Caco-2 (cell line): ENCODE measurements around the gene SUPT3H. TPM values are rescaled to one million over a fixed set of nuclear protein-coding genes. Genes with fewer than 3 reads are reported as not detected.

Experiments
- BruUV-seq: library from RNA; stranded (reverse); fragments of 400-500 nt; replicated peaks from 2 replicates; lab custom pipeline; 2021; lab: Mats Ljungman, UMichigan
- CTCF ChIA-PET: fragments of 300-600 bp; sonication (Branson Sonifier 250); formaldehyde crosslinking; loops from one replicate; lab custom pipeline; 2022; ENCODE audit warnings: antibody characterized with exemption; lab: Charles Lee
- POLR2A ChIA-PET: fragments of 300-600 bp; sonication (Branson Sonifier 250); formaldehyde crosslinking; loops from one replicate; lab custom pipeline; 2022; ENCODE audit warnings: antibody characterized with exemption; lab: Charles Lee
- DNase-seq, 2 experiments: peaks; one replicate each; pipeline versions ENCODE4 v3.0.0 to v3.0.0-alpha.2; 2020 to 2022
- H3K27me3 ChIP-seq: replicated peaks from 2 replicates; pipeline ENCODE4 v1.6.0; 2011; ENCODE audit warnings: low read length; ENCODE audit not compliant: control insufficient read depth, insufficient read depth
- H3K36me3 ChIP-seq: 2 replicates; pipeline ENCODE4 v1.5.1; 2011; ENCODE audit warnings: low read length; ENCODE audit not compliant: control insufficient read depth, insufficient read depth
- H3K4me1 ChIP-seq: fragments of 250-450 bp; sonication (Bioruptor Pico); 2 replicates; pipeline ENCODE4 v1.5.1; 2020; ENCODE audit warnings: mild to moderate bottlenecking
- H3K4me3 ChIP-seq: 2 replicates; pipeline ENCODE4 v1.5.1; 2011; ENCODE audit warnings: low read depth, mild to moderate bottlenecking, control low read depth, low read length
- H3K9me3 ChIP-seq: fragments of 250-450 bp; sonication (Bioruptor Pico); 2 replicates; pipeline ENCODE4 v1.5.1; 2020; ENCODE audit warnings: mild to moderate bottlenecking, moderate library complexity
- H3K27ac Mint-ChIP-seq: one replicate; pipeline ENCODE4 v1.8.0; 2022; ENCODE audit warnings: mixed read lengths; ENCODE audit not compliant: unreplicated experiment
- H3K27me3 Mint-ChIP-seq: one replicate; pipeline ENCODE4 v1.8.0; 2022; ENCODE audit warnings: mixed read lengths; ENCODE audit not compliant: insufficient read depth, unreplicated experiment
- H3K36me3 Mint-ChIP-seq: one replicate; pipeline ENCODE4 v1.8.0; 2022; ENCODE audit warnings: mild to moderate bottlenecking, mixed read lengths; ENCODE audit not compliant: insufficient read depth, unreplicated experiment
- H3K4me1 Mint-ChIP-seq: one replicate; pipeline ENCODE4 v1.8.0; 2022; ENCODE audit warnings: low read depth, mixed read lengths; ENCODE audit not compliant: unreplicated experiment
- H3K4me3 Mint-ChIP-seq: one replicate; pipeline ENCODE4 v1.8.0; 2022; ENCODE audit warnings: mild to moderate bottlenecking, moderate library complexity, mixed read lengths; ENCODE audit not compliant: unreplicated experiment
- H3K9me3 Mint-ChIP-seq: one replicate; pipeline ENCODE4 v1.8.0; 2022; ENCODE audit warnings: mixed read lengths; ENCODE audit not compliant: unreplicated experiment
- CTCF ChIP-seq, 2 experiments: fragments of 200-600 bp in 1 of 2; IDR thresholded peaks; 1 replicate in 1 of 2; 2 replicates in 1 of 2; pipeline versions ENCODE4 v1.5.1 to v1.8.0; 2011 to 2022; ENCODE audit warnings: antibody characterized with exemption in 1 of 2, control low read depth in 1 of 2, inconsistent platforms in 1 of 2, low read depth in 1 of 2, low read length in 1 of 2, mild to moderate bottlenecking in 1 of 2, moderate library complexity in 1 of 2; ENCODE audit not compliant: insufficient read depth in 1 of 2, severe bottlenecking in 1 of 2, unreplicated experiment in 1 of 2
- intact Hi-C: fragments of 100-400 bp; cut with micrococcal nuclease; formaldehyde crosslinking; loops from one replicate; pipeline ENCODE4 v1.10.0; 2022; ENCODE audit not compliant: unreplicated experiment
- total RNA-seq: library from RNA; stranded (reverse); gene quantifications from 2 replicates; pipeline ENCODE4 v1.2.3, GENCODE V29; 2022

Gene SUPT3H
- total RNA-seq, 1 experiment from 2014 or later, result 13.2 TPM

GRCh38 chr6:45199554-45199953, 178.2 kb downstream of the SUPT3H start:
- CTCF ChIA-PET, result no interaction called here
- no peak for TF ChIP-seq CTCF (IDR thresholded peaks at IDR 0.05; ENCODE audit: insufficient read depth in 1 of 2, low read depth in 1 of 2, low read length in 1 of 2, severe bottlenecking in 1 of 2, unreplicated experiment in 1 of 2)
- no peak overlapping the region for H3K4me3 Mint-ChIP-seq
- Histone ChIP-seq H3K36me3 (no peaks in the 10 kb centered on the region), H3K4me1 (peaks cover 16% of the 10 kb centered on the region), H3K4me3 (no peak overlapping the region), H3K9me3 (no peaks in the 10 kb centered on the region), H3K27me3 (no peaks in the 10 kb centered on the region)
- DNase-seq, result no peak
- H3K4me1 Mint-ChIP-seq, result no peaks in the 10 kb centered on the region
- no peaks in the 10 kb centered on the region for H3K36me3 Mint-ChIP-seq
- no peaks in the 10 kb centered on the region for H3K9me3 Mint-ChIP-seq
- intact Hi-C loops, result no loop called here
- BruUV-seq, result no TSS peak
- no peak overlapping the region for H3K27ac Mint-ChIP-seq
- no peaks in the 10 kb centered on the region for H3K27me3 Mint-ChIP-seq
- POLR2A ChIA-PET, result no interaction called here

- no peak for DNase-seq
- Histone ChIP-seq H3K4me3 (no peak overlapping the region), H3K4me1 (peaks cover 16% of the 10 kb centered on the region), H3K27me3 (no peaks in the 10 kb centered on the region), H3K9me3 (no peaks in the 10 kb centered on the region), H3K36me3 (no peaks in the 10 kb centered on the region)
- POLR2A ChIA-PET, result no interaction called here
- Mint-ChIP-seq H3K9me3 (no peaks in the 10 kb centered on the region), H3K4me1 (no peaks in the 10 kb centered on the region), H3K27me3 (no peaks in the 10 kb centered on the region), H3K36me3 (no peaks in the 10 kb centered on the region), H3K27ac (no peak overlapping the region), H3K4me3 (no peak overlapping the region)
- no peak for TF ChIP-seq CTCF (IDR thresholded peaks at IDR 0.05; ENCODE audit: insufficient read depth in 1 of 2, low read depth in 1 of 2, low read length in 1 of 2, severe bottlenecking in 1 of 2, unreplicated experiment in 1 of 2)
- intact Hi-C loops, result no loop called here
- BruUV-seq, result no TSS peak
- CTCF ChIA-PET, result no interaction called here
Observed at GRCh38 chr6:45196121-45196520, 181.6 kb downstream of the SUPT3H start.

- Histone ChIP-seq H3K4me3 (no peak overlapping the region), H3K9me3 (no peaks in the 10 kb centered on the region), H3K4me1 (peaks cover 8% of the 10 kb centered on the region), H3K27me3 (no peaks in the 10 kb centered on the region), H3K36me3 (no peaks in the 10 kb centered on the region)
- no peak for DNase-seq
- no peaks in the 10 kb centered on the region for H3K4me1 Mint-ChIP-seq
- H3K4me3 Mint-ChIP-seq, result no peak overlapping the region
- H3K9me3 Mint-ChIP-seq, result no peaks in the 10 kb centered on the region
- intact Hi-C loops, result no loop called here
- POLR2A ChIA-PET, result no interaction called here
- BruUV-seq, result no TSS peak
- no peaks in the 10 kb centered on the region for H3K27me3 Mint-ChIP-seq
- CTCF ChIA-PET, result no interaction called here
- no peaks in the 10 kb centered on the region for H3K36me3 Mint-ChIP-seq
- no peak for TF ChIP-seq CTCF (IDR thresholded peaks at IDR 0.05; ENCODE audit: insufficient read depth in 1 of 2, low read depth in 1 of 2, low read length in 1 of 2, severe bottlenecking in 1 of 2, unreplicated experiment in 1 of 2)
- no peak overlapping the region for H3K27ac Mint-ChIP-seq
Observed at GRCh38 chr6:45195137-45195536, 182.6 kb downstream of the SUPT3H start.
